Erythroblast (primary cell): ENCODE measurements around the gene CHST8.

Source experiments
- GATA1 ChIP-seq: IDR thresholded peaks from 2 replicates; pipeline ENCODE4 v1.6.1; 2011; ENCODE audit warnings: low read depth, mild to moderate bottlenecking, control low read depth, low read length, moderate library complexity
- POLR2A ChIP-seq: IDR thresholded peaks from 2 replicates; pipeline ENCODE4 v1.6.1; 2011; ENCODE audit warnings: mild to moderate bottlenecking, low read length

DNA sequence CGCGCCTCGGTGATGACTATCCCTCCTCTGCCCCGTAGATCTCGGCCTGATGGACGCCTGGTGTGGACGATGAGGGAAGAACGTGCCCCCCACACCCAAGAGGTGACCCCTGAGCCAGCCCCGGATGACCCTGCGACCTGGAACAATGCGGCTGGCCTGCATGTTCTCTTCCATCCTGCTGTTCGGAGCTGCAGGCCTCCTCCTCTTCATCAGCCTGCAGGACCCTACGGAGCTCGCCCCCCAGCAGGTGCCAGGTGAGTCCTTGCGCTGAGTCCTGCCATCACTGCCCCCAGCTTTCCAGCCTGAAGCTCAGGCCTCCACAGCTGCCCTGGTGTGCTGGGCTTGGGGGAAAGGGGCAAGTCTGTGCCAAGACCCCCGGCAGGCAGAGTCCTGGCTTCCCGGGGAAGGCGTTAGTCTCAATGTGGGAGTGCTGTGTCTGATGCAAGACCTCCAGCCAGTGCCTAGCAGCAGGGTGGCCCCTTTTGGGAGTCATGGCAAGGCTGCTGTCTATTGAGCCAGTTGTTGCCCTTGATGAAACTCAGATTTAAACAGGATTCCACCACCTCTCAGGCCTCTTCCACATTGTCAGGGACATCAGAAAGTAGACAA is 67.5 kb downstream of the CHST8 start:
- TF ChIP-seq POLR2A (no peak), GATA1 (no peak)
